H1 (cell line): ENCODE results near the gene MRGPRE. TPM values are rescaled to one million over a fixed set of nuclear protein-coding genes. Genes with fewer than 3 reads are reported as not detected.

Experiments
- BACH1 ChIP-seq: IDR thresholded peaks from 2 replicates; pipeline ENCODE4 v1.6.1; 2012; ENCODE audit warnings: low read length, improper control_type of control experiment
- CREB1 ChIP-seq: IDR thresholded peaks from 2 replicates; pipeline ENCODE4 v1.6.1; 2012; ENCODE audit warnings: inconsistent platforms
- GABPA ChIP-seq: IDR thresholded peaks from 2 replicates; pipeline ENCODE4 v1.6.1; 2011; ENCODE audit warnings: mild to moderate bottlenecking, low read length, moderate library complexity, borderline replicate concordance; ENCODE audit not compliant: insufficient read depth
- GTF2F1 ChIP-seq: IDR thresholded peaks from 2 replicates; pipeline ENCODE4 v1.6.1; 2012; ENCODE audit warnings: low read depth, low read length, improper control_type of control experiment, borderline replicate concordance
- NANOG ChIP-seq: IDR thresholded peaks from 2 replicates; pipeline ENCODE4 v1.6.1; 2011; ENCODE audit warnings: low read length, low read depth, mild to moderate bottlenecking, inconsistent platforms; ENCODE audit not compliant: insufficient read depth, poor library complexity, severe bottlenecking
- SIN3A ChIP-seq, 2 experiments: IDR thresholded peaks in 1 of 2; conservative IDR thresholded peaks in 1 of 2; 2 replicates each; pipeline ENCODE4 v1.6.1; 2011 to 2012; ENCODE audit warnings: low read length in 2 of 2, improper control_type of control experiment in 1 of 2, low read depth in 1 of 2, mild to moderate bottlenecking in 1 of 2
- polyA plus RNA-seq, 7 experiments: library from polyadenylated mRNA; depleted of rRNA in 3 of 7; stranded (reverse) in 5 of 7; unstranded in 2 of 7; fragments of >200 nt in 5 of 7; fragments of 200-250 nt in 2 of 7; gene quantifications; 1 replicate in 5 of 7; 2 replicates in 1 of 7; 4 replicates in 1 of 7; pipeline versions ENCODE4 v1.2.1 to v1.2.3, GENCODE V29; 2011 to 2013; ENCODE audit warnings: missing spikeins in 2 of 7, mixed read lengths in 2 of 7
- total RNA-seq: library from RNA; stranded (reverse); fragmentation: NEBNext Ultra II Directional; extraction: Animal tissue kit (Norgen Biotek cat#: 25700); gene quantifications from 2 replicates; pipeline ENCODE4 v1.2.1, GENCODE V29; 2021
- TF ChIP-seq, protein P1 (sequence below): fragments of 300-600 bp; sonication (generic); IDR thresholded peaks from 2 replicates; pipeline ENCODE4 v1.7.1; 2012; ENCODE audit warnings: low read length, moderate library complexity, mild to moderate bottlenecking, inconsistent platforms; ENCODE audit not compliant: insufficient replicate concordance
- TF ChIP-seq, protein P2 (sequence below), 3 experiments: IDR thresholded peaks; 1 replicate in 2 of 3; 2 replicates in 1 of 3; pipeline versions ENCODE4 v1.5.1 to v1.6.1; 2011; ENCODE audit warnings: low read length in 3 of 3, mild to moderate bottlenecking in 3 of 3, inconsistent platforms in 2 of 3, low read depth in 1 of 3, moderate library complexity in 1 of 3; ENCODE audit not compliant: insufficient read depth in 1 of 3; ENCODE audit errors: control extremely low read depth in 1 of 3

The MRGPRE gene
- total and polyA plus RNA-seq, 2 of the 8 experiments (the other 6 are each of a cell fraction or from before 2014, with no cell fraction given): not detected

DNA sequence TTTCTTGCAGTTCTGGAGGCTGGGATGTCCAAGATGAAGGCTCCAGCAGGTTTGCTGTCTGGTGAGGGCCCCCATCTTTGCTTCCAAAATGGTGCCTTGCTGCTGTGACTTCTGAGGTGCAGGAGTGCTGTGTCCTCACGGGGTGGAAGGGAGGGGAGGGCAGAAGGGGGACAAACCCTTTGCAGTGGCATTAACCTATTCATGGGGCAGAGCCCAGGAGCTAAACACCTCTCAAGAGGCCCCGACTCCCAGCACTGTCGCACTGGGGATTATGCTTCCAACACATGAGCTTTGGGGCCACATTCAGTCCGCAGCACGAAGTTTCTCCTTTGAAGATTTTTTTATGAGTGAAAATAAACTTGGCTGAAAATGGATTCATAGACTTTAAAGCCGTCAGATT, 41.6 kb downstream of the MRGPRE start (continued):
- TF ChIP-seq, protein P1, sequence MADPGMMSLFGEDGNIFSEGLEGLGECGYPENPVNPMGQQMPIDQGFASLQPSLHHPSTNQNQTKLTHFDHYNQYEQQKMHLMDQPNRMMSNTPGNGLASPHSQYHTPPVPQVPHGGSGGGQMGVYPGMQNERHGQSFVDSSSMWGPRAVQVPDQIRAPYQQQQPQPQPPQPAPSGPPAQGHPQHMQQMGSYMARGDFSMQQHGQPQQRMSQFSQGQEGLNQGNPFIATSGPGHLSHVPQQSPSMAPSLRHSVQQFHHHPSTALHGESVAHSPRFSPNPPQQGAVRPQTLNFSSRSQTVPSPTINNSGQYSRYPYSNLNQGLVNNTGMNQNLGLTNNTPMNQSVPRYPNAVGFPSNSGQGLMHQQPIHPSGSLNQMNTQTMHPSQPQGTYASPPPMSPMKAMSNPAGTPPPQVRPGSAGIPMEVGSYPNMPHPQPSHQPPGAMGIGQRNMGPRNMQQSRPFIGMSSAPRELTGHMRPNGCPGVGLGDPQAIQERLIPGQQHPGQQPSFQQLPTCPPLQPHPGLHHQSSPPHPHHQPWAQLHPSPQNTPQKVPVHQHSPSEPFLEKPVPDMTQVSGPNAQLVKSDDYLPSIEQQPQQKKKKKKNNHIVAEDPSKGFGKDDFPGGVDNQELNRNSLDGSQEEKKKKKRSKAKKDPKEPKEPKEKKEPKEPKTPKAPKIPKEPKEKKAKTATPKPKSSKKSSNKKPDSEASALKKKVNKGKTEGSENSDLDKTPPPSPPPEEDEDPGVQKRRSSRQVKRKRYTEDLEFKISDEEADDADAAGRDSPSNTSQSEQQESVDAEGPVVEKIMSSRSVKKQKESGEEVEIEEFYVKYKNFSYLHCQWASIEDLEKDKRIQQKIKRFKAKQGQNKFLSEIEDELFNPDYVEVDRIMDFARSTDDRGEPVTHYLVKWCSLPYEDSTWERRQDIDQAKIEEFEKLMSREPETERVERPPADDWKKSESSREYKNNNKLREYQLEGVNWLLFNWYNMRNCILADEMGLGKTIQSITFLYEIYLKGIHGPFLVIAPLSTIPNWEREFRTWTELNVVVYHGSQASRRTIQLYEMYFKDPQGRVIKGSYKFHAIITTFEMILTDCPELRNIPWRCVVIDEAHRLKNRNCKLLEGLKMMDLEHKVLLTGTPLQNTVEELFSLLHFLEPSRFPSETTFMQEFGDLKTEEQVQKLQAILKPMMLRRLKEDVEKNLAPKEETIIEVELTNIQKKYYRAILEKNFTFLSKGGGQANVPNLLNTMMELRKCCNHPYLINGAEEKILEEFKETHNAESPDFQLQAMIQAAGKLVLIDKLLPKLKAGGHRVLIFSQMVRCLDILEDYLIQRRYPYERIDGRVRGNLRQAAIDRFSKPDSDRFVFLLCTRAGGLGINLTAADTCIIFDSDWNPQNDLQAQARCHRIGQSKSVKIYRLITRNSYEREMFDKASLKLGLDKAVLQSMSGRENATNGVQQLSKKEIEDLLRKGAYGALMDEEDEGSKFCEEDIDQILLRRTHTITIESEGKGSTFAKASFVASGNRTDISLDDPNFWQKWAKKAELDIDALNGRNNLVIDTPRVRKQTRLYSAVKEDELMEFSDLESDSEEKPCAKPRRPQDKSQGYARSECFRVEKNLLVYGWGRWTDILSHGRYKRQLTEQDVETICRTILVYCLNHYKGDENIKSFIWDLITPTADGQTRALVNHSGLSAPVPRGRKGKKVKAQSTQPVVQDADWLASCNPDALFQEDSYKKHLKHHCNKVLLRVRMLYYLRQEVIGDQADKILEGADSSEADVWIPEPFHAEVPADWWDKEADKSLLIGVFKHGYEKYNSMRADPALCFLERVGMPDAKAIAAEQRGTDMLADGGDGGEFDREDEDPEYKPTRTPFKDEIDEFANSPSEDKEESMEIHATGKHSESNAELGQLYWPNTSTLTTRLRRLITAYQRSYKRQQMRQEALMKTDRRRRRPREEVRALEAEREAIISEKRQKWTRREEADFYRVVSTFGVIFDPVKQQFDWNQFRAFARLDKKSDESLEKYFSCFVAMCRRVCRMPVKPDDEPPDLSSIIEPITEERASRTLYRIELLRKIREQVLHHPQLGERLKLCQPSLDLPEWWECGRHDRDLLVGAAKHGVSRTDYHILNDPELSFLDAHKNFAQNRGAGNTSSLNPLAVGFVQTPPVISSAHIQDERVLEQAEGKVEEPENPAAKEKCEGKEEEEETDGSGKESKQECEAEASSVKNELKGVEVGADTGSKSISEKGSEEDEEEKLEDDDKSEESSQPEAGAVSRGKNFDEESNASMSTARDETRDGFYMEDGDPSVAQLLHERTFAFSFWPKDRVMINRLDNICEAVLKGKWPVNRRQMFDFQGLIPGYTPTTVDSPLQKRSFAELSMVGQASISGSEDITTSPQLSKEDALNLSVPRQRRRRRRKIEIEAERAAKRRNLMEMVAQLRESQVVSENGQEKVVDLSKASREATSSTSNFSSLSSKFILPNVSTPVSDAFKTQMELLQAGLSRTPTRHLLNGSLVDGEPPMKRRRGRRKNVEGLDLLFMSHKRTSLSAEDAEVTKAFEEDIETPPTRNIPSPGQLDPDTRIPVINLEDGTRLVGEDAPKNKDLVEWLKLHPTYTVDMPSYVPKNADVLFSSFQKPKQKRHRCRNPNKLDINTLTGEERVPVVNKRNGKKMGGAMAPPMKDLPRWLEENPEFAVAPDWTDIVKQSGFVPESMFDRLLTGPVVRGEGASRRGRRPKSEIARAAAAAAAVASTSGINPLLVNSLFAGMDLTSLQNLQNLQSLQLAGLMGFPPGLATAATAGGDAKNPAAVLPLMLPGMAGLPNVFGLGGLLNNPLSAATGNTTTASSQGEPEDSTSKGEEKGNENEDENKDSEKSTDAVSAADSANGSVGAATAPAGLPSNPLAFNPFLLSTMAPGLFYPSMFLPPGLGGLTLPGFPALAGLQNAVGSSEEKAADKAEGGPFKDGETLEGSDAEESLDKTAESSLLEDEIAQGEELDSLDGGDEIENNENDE: no peak
- TF ChIP-seq BACH1 (no peak), NANOG (no peak), CREB1 (no peak), GTF2F1 (no peak), SIN3A (conservative IDR thresholded peaks at IDR 0.05 in 1 of 2, IDR thresholded peaks at IDR 0.05 in 1 of 2; ENCODE audit: low read depth in 1 of 2, low read length in 2 of 2) (no peak), GABPA (no peak)
- TF ChIP-seq, protein P2, sequence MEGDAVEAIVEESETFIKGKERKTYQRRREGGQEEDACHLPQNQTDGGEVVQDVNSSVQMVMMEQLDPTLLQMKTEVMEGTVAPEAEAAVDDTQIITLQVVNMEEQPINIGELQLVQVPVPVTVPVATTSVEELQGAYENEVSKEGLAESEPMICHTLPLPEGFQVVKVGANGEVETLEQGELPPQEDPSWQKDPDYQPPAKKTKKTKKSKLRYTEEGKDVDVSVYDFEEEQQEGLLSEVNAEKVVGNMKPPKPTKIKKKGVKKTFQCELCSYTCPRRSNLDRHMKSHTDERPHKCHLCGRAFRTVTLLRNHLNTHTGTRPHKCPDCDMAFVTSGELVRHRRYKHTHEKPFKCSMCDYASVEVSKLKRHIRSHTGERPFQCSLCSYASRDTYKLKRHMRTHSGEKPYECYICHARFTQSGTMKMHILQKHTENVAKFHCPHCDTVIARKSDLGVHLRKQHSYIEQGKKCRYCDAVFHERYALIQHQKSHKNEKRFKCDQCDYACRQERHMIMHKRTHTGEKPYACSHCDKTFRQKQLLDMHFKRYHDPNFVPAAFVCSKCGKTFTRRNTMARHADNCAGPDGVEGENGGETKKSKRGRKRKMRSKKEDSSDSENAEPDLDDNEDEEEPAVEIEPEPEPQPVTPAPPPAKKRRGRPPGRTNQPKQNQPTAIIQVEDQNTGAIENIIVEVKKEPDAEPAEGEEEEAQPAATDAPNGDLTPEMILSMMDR (IDR thresholded peaks at IDR 0.05; ENCODE audit: control extremely low read depth in 1 of 3, insufficient read depth in 1 of 3, low read depth in 1 of 3, low read length in 3 of 3): no peak
